Right hindlimb (tissue), 1 donor: ENCODE data around the gene RNU6-9.
"Not testable (repeated sequence)": the region's sequence is repeated elsewhere in the genome, so short reads cannot be mapped to it uniquely, and the experiment has no call there.

Source experiments
- DNase-seq: peaks from one replicate; pipeline ENCODE4 v3.0.0-alpha.2; 2018

RNU6-9 gene

GRCh38 chr19:878751-879561, 14.3 kb upstream of the RNU6-9 start:
- DNase-seq, result not testable (repeated sequence)

- DNase-seq, result no peak
Measured at GRCh38 chr19:879711-880438, 13.4 kb upstream of the RNU6-9 start.

DNA sequence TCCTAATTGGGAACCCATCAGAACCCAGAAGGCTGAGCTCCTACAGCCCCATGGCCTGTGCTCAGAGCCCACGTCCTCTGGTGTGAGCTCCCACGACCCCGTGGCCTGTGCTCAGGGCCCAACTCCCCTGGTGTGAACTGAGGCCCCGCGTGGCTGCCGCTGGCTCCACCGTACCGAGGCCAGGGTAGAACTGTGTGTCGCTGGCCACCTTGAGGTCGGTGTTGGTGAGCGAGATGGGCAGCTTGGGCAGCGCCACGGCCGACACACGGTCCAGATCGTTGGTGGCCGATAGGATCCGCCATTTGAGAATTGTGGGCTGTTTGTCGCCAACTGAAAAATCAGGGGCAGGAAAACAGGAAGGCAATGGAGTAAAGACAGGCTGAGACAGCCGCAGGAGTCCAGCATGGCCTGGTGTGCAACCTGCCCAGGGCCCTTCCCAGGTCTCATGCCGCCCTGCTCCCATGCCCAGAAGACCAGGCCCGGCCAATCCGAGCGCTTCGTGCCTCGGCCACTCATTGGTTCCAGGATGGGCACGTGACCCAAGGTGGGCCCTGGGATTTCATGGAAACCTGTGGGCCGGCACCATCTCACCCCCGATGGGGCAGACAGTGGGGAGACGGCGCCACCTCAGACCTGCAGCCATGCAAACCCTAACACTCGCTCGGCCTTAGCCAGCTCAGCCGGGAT, 11.8 kb upstream of the RNU6-9 start:
- no peak for DNase-seq

- no peak for DNase-seq
Measured at GRCh38 chr19:882871-883497, 10.3 kb upstream of the RNU6-9 start.

GRCh38 chr19:883661-884211, 9.5 kb upstream of the RNU6-9 start:
- no peak for DNase-seq

DNA sequence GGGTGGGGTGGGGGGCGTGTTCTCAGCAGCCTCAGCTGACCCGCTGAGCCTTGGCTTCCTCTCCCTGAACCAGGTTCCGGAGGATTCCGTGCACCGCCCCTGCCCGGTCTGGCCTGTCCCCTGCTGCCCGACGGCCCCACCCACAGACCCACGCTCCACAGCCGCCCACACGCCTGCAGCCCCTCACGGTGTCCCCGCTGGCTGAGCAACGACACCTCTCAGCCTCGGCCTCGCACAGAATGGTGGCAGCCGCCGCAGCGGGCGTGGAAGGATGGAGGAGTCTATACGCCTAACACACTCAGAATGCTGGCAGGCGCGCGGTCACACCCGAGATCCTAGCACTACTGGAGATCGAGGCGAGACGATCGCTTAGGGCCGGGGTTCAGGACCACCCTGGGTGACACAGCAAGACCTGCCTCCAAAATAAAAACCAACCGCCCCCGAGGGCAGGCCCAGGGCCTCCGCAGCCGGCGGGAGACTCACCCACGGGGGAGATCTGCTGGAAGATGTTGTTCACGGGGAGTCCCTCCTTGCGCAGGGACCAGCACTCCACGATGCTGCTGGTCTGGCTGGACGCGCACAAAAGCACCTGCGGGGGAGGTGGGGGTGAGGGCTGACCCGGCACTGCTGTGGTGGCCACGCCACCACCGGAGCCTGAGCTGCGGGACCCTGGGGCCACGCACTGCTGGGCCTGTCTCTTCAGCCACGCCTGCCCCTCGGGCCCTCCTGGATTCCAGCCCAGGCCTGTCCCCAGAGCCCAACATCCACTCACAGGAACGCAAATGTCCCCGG, 8.7 kb upstream of the RNU6-9 start:
- no peak for DNase-seq

DNA sequence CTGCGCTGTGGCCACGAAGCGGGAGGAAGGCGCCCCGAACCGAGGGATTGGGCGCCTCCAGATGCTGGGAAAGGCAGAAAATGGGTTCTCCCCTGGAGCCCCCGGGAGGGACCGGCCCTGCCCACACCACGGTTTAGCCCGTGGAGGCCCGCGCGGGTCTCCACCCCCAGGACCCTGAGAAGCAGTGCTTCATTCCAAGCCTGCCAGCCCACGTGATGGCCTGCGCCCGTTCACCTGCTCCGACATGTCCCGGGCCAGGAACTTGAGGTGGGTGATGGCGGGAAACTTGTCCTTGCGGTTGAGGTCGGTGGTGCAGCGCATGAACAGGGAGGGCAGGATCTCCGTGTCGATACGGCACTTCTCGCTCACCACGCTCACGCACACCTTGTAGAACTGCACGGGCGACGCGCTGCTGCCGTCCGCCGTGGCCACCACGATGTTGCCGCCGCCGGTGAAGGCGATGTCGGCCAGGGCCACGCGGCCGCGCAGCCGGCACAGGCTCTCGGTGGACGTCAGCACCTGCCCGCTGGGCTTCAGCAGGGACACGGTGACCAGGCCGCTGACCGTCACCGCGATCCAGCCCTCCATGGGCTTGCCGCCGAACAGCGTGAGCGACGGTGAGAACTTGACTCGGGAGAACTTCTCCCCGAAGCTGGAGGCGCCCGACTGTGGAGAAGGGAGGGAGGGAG, 7.6 kb upstream of the RNU6-9 start:
- no peak for DNase-seq

- no peak for DNase-seq
Measured at GRCh38 chr19:887072-887471, 6.2 kb upstream of the RNU6-9 start.

GRCh38 chr19:887599-887998, 5.7 kb upstream of the RNU6-9 start:
- no peak for DNase-seq

GRCh38 chr19:888581-889385, 4.5 kb upstream of the RNU6-9 start:
- no peak for DNase-seq

GRCh38 chr19:889662-890295, 3.5 kb upstream of the RNU6-9 start:
- DNase-seq, result no peak

DNA sequence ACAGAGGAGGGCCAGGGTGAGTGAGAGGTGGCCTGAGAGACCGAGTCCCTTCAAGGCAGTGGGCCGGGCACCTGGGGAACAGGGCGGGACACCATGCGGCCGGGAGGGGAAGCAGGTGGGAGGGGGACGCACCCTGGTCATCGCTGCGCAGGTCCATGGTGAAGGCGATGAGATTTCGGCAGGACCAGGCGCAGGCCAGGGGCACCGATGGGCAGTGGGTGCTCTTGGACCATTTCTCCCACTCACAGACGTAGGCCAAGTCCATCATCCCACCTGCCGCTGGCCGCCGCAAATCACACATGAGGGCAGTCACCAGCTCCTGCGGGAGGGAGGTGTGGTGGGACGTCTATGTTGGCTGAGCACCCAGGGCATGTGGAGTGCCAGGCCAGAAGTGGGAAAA, 2.5 kb upstream of the RNU6-9 start:
- DNase-seq, result no peak

GRCh38 chr19:891421-892200, 1.7 kb upstream of the RNU6-9 start:
- not testable (repeated sequence) for DNase-seq

DNA sequence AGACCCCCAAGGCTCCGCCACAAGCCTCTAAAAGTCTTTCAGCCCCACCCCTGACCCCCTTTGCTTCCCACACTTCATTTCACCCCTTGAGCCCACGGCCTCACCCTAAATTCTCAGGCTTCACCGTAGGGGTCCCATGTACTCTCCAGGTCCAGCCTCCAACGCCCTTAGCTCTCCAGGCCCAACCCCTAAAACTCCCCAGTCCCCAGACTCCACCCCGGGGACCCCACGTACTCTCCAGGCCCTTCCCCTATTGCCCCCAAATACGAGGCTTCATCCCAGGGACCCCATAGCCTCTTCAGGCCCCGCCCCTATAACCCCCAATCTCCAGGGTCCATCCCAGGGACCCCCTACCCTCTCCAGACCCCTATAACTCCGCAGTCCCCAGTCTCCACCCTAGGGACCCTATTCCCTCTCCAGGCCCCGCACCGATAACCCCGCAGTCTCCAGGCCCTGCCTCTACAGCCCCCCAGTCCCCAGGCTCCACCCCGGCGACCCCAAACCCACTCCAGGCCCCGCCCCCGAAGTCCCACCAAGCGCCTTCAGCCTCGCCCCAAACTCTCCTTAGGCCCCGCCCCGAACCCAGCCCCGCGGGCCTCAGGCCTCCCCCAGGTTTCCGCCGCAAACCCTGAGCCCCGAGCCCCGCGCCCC, 916 bp upstream of the RNU6-9 start:
- peak; percentile 63 for DNase-seq

GRCh38 chr19:896434-896833, 3.1 kb downstream of the RNU6-9 start:
- no peak for DNase-seq

DNA sequence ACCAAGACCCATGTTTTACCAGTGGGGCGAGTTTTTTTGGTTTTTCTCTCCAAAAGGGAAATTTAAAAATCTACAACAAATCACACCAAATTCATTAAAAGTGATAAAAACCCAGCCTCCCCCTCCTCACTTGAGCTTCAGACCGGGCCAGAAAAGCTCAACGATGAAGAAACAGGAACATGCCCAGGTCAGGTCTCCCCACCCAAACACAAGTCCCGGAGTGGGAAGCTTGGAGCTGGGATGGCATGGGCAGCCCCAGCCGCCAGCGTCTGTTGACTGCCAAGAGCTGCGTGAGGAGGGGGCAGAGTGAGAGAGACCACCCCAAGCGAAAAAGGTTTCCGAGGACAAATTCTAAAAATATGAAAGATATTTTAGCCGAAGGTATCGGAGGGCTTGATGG, 3.7 kb downstream of the RNU6-9 start:
- DNase-seq, result no peak

DNA sequence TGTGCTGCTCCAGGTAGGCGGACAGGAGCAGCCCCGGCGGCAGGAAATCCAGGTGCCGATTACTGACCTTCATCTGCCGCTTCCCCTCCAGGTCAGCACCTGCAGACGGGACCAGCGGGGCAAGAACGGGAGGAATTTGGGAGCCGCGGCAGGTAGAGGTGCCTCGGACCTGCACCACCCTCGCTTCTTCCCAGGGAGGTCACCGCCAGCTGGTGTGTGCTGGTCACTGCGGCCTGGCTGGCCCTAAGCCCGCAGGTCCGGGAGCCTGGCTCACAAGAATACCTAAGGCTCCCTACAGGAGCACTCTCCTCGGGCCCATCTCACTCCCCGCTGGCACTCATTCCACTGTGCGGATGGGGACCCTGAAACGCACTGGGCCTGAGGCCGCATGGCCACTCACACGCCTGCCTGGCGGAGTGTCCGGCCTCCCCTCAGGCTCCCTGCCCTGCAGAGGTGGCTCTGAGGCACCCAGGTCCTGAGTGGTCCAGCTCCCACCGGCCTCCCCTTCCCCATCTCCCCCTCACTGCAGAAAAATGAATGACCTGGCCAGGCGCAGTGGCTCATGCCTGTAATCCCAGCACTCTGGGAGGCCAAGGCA, 4.3 kb downstream of the RNU6-9 start:
- peak; percentile 15 for DNase-seq

DNA sequence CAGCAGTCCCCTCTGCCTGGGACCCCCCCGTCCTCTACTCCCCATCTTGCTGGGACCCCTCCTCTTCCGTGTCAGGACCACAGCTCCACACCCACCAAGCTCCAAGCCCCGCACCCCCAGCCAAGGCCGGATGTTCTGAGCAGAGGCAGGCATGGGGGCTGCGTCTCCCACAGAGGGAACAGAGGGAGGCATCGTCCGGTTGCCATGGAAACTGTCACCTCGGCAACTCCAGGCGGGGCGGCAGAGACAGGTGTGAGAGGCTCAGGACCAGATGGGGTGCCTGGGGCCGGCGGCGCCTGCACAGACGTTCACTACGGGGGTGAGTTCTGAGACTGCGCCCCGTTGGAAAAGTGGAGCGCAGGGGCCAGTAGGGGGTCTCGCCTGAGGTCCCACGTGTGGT, 5.4 kb downstream of the RNU6-9 start:
- DNase-seq, result no peak
